ENCODE results near the gene POTEI.
"Not testable (repeated sequence)": the region's sequence is repeated elsewhere in the genome, so short reads cannot be mapped to it uniquely, and the experiment has no call there.

- TF ChIP-seq EZH2, CTCF (IDR thresholded peaks at IDR 0.05): not testable (repeated sequence)
Measured at GRCh38 chr2:130556441-130556840, 47.3 kb upstream of the POTEI start.
